ENCODE measurements around the gene CELSR3.
A peak's percentile ranks its signal among the peaks of the same experiment; 100 is the strongest.

CELSR3 gene

GRCh38 chr3:48661501-48662144 is 1.1 kb downstream of the CELSR3 start:
- peak; percentile 95 for DNase-seq

DNA sequence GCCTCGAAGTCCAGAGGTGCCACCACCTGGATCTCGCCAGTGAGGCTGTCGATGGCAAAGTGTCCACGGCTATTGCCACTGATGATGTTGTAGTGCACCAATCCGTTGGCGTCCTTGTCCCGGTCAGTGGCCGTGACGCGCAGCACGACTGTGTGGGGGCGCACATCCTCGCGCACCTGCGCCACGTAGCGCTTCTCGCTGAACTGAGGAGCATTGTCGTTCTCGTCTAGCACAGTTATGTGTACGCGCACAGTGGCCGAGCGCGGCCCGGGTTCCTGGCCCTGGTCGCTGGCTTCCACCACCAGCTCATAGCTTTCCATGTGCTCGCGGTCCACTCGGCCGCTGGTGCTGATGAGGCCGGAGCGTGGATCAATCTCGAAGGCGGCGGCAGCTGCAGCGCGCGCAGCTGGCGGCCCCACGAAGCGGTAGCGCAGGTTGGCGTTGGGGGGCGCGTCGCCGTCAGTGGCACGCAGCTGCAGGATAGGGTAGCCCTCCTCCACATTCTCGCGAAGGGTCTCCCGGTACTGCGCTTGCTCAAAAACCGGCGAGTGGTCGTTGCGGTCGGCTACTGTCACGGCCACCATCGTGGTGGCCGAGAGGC is 1.8 kb downstream of the CELSR3 start:
- no peak for DNase-seq

- DNase-seq = no peak
Measured at GRCh38 chr3:48656841-48657281, 5.8 kb downstream of the CELSR3 start.

GRCh38 chr3:48656061-48656840 is 6.4 kb downstream of the CELSR3 start:
- DNase-seq = peak; percentile 92

- peak; percentile 16 for DNase-seq
Measured at GRCh38 chr3:48655606-48656005, 7.1 kb downstream of the CELSR3 start.

DNA sequence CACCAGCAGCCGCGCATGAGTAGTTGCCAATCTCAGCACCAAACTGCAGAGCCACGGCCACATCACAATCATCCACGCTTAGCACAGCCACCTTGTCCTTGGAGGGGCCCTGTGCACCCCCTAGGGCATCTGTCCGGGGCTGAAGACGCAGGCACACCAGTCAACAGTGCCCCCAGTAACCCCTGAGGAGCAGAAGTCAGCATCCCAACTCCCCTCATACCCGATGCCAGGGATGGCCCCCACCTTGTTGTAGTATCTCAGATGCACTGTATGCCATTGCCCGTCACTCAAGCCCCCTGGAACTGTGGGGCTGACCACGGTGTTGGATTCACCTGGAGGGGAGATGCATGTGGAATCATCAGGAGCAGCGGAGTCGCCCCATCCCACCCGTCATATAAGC is 7.6 kb downstream of the CELSR3 start:
- no peak for DNase-seq

DNA sequence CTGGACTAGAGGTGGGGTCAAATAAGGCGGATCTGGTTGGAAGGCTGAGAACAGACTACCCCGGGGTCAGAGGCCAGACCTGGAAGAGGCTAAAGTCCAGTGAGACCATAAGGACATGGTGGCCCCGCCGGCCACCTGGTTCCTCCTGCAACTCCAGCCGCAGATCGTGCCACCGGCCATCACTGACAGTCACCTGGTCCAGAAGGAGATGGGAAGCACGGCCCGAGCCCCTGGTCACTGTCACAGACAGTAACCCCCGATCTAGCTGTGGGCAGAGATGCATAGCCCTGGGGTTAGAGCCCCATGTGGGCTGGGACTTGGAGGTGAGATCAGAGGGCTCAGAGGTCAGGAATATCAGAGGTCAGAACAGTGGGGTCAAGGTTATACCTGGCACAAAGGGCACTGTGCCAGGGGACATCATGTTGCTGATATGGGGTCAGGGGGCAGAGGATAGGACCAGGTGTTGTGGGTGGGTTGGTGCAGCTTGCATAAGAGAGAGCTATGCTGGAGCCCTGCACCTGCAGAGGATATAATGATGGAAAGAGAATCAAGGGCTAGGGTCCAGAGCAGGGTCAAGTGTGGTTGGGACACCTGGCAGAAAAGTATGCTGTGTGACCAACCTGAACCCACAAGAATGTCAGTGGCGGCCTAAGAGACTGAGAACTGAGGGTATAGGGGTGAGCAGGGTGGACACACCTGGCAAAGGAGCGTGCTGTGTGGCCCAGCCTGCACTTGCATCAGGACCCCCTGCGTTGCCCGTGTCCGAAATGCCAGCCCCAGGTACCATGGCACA is 9.6 kb downstream of the CELSR3 start:
- DNase-seq = no peak

GRCh38 chr3:48651771-48652170 is 10.9 kb downstream of the CELSR3 start:
- DNase-seq = no peak

- DNase-seq = no peak
Measured at GRCh38 chr3:48650723-48651122, 12.0 kb downstream of the CELSR3 start.

GRCh38 chr3:48648188-48648850 is 14.4 kb downstream of the CELSR3 start:
- DNase-seq = no peak

DNA sequence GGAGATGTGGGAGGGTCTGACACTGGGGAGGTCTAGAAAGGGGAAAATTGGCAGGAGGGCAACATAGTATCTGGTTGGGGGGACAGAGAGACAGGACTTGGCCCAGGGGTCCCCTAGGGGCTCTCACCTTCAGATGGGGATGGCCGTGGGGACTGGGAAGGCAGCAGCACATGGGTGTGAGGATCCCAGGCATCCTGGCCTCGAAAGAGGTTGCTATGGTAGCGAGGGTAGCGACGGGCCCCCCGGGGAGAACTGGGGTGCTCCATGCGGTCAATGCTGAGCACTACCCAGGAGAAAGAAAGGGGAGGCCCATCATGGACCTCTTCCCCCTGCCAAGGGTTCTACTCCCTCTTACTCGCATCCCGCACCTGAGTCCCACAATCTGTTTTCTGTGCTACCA is 15.0 kb downstream of the CELSR3 start:
- no peak for DNase-seq

GRCh38 chr3:48644898-48645760 is 17.6 kb downstream of the CELSR3 start:
- no peak for DNase-seq

DNA sequence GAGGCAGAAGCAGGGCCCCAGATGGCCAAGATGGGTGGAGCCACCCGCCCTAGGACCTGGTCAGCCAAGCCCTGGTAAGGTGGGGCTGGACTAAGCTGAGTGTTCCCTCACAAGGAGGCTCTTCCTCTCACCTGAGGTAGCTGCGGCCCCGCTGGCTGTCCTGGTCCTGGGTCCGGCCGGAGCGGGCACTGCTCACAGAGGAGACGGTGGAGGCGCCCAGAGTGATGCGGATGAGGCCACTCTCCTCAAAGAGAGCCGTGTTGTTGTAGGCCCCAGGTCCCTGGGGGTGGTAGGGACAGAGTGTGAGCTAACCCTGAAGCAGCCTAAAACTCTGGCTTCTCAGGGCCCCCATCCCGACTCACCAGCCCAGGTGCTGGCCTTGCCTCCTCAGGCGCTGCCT is 20.1 kb downstream of the CELSR3 start:
- DNase-seq = no peak

DNA sequence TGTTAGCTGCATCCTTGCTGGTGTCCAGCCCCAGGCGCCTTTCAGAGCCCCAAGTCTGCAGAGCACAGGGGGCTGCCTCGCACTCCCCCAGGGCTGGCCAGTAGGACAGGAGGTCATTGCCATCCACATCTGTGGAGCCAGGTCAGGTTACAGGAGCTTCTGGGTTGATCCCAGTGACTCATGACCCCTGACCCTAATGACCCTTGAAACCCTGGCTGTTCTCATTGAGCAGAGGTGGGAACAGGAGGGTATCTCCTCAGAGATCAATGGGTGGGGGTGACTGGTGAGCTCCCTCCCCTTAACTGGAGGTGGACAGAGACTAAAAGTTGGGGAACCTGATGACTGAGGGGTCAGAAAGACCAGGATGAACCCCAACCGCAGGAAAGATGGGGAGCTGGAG is 21.3 kb downstream of the CELSR3 start:
- no peak for DNase-seq

DNA sequence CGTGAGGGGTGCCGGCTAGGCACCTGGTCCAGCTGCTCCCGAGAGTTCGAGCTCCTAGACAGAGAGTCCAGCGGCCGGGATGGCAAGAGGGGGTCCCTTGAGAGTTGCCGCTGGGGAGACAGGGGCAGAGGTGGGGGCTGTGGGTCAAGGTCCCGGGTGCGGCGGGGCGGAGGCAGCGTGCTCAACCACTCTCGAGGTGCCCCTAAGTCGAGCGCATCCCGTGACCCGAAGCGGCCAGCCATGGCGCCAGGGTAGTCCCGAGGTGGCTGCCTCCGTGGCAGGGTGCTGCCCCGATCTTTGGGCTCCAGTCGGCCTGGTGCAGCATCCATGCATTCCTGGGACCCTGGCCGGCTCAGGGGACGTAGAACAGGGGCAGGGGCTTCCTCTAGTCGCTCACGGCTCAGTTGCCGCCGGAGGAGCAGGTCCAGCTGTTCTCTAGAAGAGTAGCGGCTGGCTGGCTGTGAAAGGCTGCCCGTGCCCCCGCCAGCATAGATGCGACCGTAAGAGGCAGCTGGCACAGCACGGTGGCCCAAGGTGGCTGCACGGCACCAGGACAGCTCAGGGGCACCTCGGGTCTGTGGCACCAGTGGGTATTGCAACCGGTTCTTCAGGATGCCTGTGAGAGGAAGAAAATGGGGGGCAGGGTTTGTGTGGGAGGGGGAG is 22.6 kb downstream of the CELSR3 start:
- DNase-seq = no peak

DNA sequence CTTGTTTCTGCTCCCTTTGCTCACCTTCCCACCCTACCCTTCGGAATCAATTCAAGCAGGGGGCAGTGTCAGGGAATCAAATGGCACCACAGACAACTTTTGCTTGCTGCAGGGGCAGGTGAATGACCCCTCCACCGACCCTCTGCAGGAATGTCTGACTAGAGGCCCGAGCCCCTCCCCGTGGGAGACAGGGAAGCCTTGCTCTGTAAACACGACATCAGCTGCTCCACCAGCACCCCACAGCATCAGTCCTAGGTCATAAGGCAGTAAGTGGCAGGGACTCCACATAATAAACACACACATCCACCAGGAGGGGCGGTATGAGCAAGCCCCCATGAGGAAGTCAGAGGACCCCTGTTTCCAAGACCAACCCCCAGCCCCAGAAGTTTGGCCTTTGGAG is 25.4 kb downstream of the CELSR3 start:
- DNase-seq = no peak

DNA sequence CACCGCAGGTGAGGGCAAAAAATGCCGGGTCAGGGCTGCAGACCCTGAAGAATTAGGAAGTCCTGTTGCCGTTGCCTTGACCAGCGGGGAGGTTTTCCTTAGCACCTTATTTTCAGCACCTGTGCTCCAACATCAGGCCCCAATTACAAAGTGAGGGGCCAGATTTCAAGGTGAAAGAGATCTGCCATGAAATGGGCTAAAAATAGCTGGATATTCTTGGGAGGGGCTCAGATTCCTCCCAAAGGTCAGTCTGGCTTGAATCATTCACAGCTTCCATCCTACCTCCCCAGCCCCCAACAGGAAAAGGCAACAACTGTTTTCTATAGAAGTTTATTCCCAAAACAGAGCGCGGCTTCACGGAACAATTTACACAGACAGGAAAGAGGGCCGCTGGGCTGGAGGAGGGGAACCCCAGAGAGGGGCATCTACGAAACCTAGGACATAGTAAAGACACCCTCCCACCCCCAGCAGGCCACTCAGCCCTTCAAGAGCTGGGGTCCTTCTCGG is 26.5 kb downstream of the CELSR3 start:
- peak; percentile 24 for DNase-seq

DNA sequence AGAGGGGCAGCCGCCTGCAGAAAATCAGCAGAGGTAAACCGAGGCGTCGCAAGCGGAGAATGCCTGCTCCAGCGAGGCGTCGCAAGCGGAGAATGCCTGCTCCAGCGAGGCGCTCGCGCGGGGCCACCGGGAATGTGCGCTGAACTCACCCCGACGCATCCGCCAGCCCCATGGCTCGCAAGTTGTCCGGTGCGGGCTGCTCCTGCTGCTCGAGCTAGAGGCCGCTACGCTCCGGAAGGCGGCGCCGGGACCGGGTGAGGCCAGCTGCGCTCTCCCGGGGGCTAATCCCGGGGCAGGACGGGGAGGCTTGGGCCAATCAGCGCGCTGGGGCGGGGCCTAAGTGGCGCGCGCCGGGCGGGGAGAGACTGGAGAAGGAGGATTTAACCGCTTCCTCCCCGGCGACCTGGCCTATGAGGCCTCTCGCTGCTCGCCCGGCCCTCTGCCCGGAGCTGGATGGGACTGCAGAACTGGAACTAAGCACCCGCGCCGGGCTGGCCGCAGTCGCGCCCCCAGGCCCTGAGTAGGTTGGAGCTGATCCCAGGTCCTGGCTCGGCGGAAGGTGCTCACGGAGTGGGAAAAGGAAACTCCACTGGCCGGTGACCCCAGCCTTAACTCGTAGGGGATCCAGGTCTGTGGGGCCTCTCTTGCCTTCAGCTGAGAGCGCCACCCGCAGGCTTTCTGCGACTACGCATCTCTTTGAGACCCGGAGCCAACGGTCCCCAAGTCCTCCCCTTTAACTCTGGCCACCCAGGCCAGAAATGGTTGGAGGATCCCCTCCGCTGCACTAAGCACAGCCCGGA is 27.3 kb downstream of the CELSR3 start, which contains the start of gene SLC26A6:
SLC26A6 (minus strand) TSS at position 240 of the 800 bp plus-strand sequence; CDS start at position 172, 68 bp downstream.
- DNase-seq = peak; percentile 92

DNA sequence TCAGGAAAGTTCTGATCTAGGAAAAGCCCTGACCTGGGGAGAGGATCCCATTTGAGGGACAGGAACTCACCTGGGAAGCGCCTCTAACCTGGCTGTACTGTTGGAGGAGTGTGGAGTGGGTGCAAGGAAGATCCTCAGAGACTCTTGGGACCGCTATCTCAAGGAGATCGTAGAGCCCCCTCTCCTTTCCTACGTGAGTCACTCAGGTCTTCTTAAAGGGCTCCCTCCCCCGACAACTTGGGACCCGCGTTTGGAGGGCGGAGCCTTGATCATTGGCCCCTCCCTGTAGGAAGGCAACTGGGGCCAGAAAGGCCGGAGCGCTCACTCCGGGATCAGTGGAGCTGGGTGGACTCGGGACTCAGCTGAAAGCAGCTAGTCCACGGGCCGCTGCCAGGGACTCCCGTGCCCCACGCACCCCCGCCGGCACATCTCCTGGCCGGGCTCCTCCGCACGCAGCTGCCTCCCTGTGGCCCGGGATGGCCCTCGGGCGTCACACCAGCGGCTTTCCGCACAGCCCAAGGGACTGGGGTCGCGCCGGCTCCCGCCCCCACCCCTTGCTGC is 27.9 kb downstream of the CELSR3 start:
- DNase-seq = no peak

All from right kidney (tissue), 1 donor.